G401.6 (cell line): ENCODE data around the gene ITPRID2.
"Not testable (repeated sequence)": the region's sequence is repeated elsewhere in the genome, so short reads cannot be mapped to it uniquely, and the experiment has no call there.

Experiments used
- FAIRE-seq: peaks from 2 replicates; lab custom pipeline; 2012; peaks lifted over from hg19 to GRCh38; lab: Jason Lieb, UNC

Gene ITPRID2

GRCh38 chr2:181916726-181917718 lies 25.5 kb downstream of the ITPRID2 start:
- no peak for FAIRE-seq

- no peak for FAIRE-seq
Measured at GRCh38 chr2:181918188-181918587, 26.7 kb downstream of the ITPRID2 start.

GRCh38 chr2:181923121-181923520 lies 31.6 kb downstream of the ITPRID2 start:
- FAIRE-seq = no peak

GRCh38 chr2:181924336-181924735 lies 32.8 kb downstream of the ITPRID2 start:
- FAIRE-seq = no peak

GRCh38 chr2:181934694-181935093 lies 43.2 kb downstream of the ITPRID2 start:
- no peak for FAIRE-seq

GRCh38 chr2:181937473-181937872 lies 45.9 kb downstream of the ITPRID2 start:
- no peak for FAIRE-seq

- FAIRE-seq = no peak
Measured at GRCh38 chr2:181943411-181944124, 52.0 kb downstream of the ITPRID2 start.

- no peak for FAIRE-seq
Measured at GRCh38 chr2:181944164-181944913, 52.8 kb downstream of the ITPRID2 start.

GRCh38 chr2:181944914-181945291 lies 53.4 kb downstream of the ITPRID2 start:
- FAIRE-seq = no peak

GRCh38 chr2:181946444-181947127 lies 55.1 kb downstream of the ITPRID2 start:
- no peak for FAIRE-seq

GRCh38 chr2:181947273-181947672 lies 55.7 kb downstream of the ITPRID2 start:
- FAIRE-seq = no peak

GRCh38 chr2:181948227-181948626 lies 56.7 kb downstream of the ITPRID2 start:
- FAIRE-seq = no peak

GRCh38 chr2:181949047-181949446 lies 57.5 kb downstream of the ITPRID2 start:
- FAIRE-seq = no peak

- FAIRE-seq = no peak
Measured at GRCh38 chr2:181952404-181953226, 61.1 kb downstream of the ITPRID2 start.

- no peak for FAIRE-seq
Measured at GRCh38 chr2:181953881-181954537, 62.5 kb downstream of the ITPRID2 start.

- FAIRE-seq = no peak
Measured at GRCh38 chr2:181954538-181954883, 63.0 kb downstream of the ITPRID2 start.

GRCh38 chr2:181955010-181955409 lies 63.5 kb downstream of the ITPRID2 start:
- FAIRE-seq = no peak

- not testable (repeated sequence) for FAIRE-seq
Measured at GRCh38 chr2:181955866-181956265, 64.3 kb downstream of the ITPRID2 start.

GRCh38 chr2:181957668-181958067 lies 66.1 kb downstream of the ITPRID2 start:
- no peak for FAIRE-seq

GRCh38 chr2:181958726-181959125 lies 67.2 kb downstream of the ITPRID2 start:
- no peak for FAIRE-seq

- no peak for FAIRE-seq
Measured at GRCh38 chr2:181959508-181959907, 68.0 kb downstream of the ITPRID2 start.
